GM12878 (cell line): Measurements from ENCODE around the gene TUBGCP2. TPM values are rescaled to one million over a fixed set of nuclear protein-coding genes. Genes with fewer than 3 reads are reported as not detected.

ENCODE experiments used
- POLR2AphosphoS2 ChIP-seq: IDR thresholded peaks from 2 replicates; pipeline ENCODE4 v1.6.1; 2011; ENCODE audit warnings: low read depth, mild to moderate bottlenecking, low read length, improper control_type of control experiment, moderate library complexity
- RB1 ChIP-seq: fragments of 450-650 bp; formaldehyde crosslinking; IDR thresholded peaks from 2 replicates; pipeline ENCODE4 v1.6.1; 2017; ENCODE audit warnings: mild to moderate bottlenecking, borderline replicate concordance
- RFX5 ChIP-seq: IDR thresholded peaks from 2 replicates; pipeline ENCODE4 v1.6.1; 2011; ENCODE audit warnings: low read depth, low read length, improper control_type of control experiment
- SMC3 ChIP-seq: IDR thresholded peaks from 2 replicates; pipeline ENCODE4 v1.6.1; 2011; ENCODE audit warnings: low read length, improper control_type of control experiment, borderline replicate concordance
- TCF3 ChIP-seq: IDR thresholded peaks from 2 replicates; pipeline ENCODE4 v1.6.1; 2012; ENCODE audit warnings: low read depth, mild to moderate bottlenecking, low read length, borderline replicate concordance; ENCODE audit not compliant: insufficient read depth
- ZBED1 ChIP-seq: IDR thresholded peaks from 2 replicates; pipeline ENCODE4 v1.6.1; 2016; ENCODE audit warnings: borderline replicate concordance
- polyA plus RNA-seq, 11 experiments: library from polyadenylated mRNA; depleted of rRNA in 4 of 11; unstranded in 6 of 11; stranded (reverse) in 5 of 11; fragments of >200 nt; fragmentation: Nextera tagmentation in 4 of 11; fragmentation: Illumina TruSeq in 1 of 11; extraction: Ambion mirVana in 4 of 11; extraction: Trizol in 1 of 11; gene quantifications; 1 replicate in 1 of 11; 2 replicates in 10 of 11; pipeline versions ENCODE4 v1.2.1 to v1.2.3, GENCODE V29; 2011 to 2016; ENCODE audit warnings: inconsistent platforms in 2 of 11, missing spikeins in 2 of 11, low read depth in 1 of 11
- total RNA-seq, 4 experiments: library from RNA; depleted of rRNA in 3 of 4; stranded (reverse); fragments of >200 nt in 3 of 4; fragmentation: Illumina TruSeq in 1 of 4; extraction: Trizol in 1 of 4; gene quantifications; 2 replicates each; pipeline versions ENCODE4 v1.2.1 to v1.2.3, GENCODE V29; 2013 to 2021
- TF ChIP-seq, protein P1 (sequence below): fragments of 450-650 bp; IDR thresholded peaks from 2 replicates; pipeline ENCODE4 v1.6.1; 2017; ENCODE audit warnings: mild to moderate bottlenecking, moderate library complexity
- TF ChIP-seq, protein P2 (sequence below), 3 experiments: IDR thresholded peaks in 2 of 3; conservative IDR thresholded peaks in 1 of 3; 2 replicates each; pipeline ENCODE4 v1.5.1; 2011; ENCODE audit warnings: low read depth in 3 of 3, low read length in 3 of 3, mild to moderate bottlenecking in 3 of 3, control low read depth in 2 of 3, moderate library complexity in 2 of 3, inconsistent platforms in 1 of 3, mixed read lengths in 1 of 3; ENCODE audit not compliant: control insufficient read depth in 2 of 3, insufficient read depth in 1 of 3; ENCODE audit errors: extremely low read depth in 1 of 3
- TF ChIP-seq, protein P3 (sequence below): fragments of 450-650 bp; IDR thresholded peaks from 2 replicates; pipeline ENCODE4 v1.6.1; 2016; ENCODE audit warnings: mild to moderate bottlenecking

Gene TUBGCP2
- total and polyA plus RNA-seq, 10 of the 15 experiments (the other 5 are each of a cell fraction or from before 2014, with no cell fraction given) = 4.8 to 47.1 (median 34.7) TPM

DNA sequence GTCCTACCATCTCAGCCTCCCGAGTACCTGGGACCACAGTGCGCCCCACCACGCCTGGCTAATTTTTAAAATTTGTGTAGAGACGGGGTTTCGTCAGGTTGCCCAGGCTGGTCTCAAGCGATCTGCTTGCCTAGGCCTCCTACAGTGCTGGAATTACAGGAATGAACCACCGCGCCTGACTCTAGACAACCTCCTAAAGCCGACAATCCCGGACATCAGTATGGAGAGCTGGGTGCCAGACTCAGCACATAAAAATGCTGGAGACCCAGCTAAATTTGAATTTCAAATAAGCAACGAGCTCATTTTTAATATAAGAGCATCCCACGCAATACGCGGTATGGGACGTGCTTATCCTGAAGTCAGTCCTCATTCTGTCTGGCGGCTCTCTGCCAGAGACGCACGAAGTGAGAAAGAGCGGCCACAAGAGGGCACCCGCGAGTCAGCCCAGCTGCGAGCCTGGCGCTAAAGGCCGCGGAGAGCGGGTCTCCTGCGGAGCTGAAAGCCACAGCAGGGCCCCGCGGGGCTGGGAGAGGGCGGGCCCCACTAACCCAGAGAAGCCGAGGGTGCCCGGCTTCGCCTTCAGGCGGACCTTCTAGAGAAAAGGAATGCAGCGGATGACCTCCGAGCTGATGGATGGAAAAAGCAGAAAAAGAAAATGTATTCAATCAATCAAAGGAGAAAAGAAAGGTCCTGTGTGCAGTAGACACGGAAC, 21.0 kb upstream of the TUBGCP2 start (continued):
- TF ChIP-seq, protein P1, sequence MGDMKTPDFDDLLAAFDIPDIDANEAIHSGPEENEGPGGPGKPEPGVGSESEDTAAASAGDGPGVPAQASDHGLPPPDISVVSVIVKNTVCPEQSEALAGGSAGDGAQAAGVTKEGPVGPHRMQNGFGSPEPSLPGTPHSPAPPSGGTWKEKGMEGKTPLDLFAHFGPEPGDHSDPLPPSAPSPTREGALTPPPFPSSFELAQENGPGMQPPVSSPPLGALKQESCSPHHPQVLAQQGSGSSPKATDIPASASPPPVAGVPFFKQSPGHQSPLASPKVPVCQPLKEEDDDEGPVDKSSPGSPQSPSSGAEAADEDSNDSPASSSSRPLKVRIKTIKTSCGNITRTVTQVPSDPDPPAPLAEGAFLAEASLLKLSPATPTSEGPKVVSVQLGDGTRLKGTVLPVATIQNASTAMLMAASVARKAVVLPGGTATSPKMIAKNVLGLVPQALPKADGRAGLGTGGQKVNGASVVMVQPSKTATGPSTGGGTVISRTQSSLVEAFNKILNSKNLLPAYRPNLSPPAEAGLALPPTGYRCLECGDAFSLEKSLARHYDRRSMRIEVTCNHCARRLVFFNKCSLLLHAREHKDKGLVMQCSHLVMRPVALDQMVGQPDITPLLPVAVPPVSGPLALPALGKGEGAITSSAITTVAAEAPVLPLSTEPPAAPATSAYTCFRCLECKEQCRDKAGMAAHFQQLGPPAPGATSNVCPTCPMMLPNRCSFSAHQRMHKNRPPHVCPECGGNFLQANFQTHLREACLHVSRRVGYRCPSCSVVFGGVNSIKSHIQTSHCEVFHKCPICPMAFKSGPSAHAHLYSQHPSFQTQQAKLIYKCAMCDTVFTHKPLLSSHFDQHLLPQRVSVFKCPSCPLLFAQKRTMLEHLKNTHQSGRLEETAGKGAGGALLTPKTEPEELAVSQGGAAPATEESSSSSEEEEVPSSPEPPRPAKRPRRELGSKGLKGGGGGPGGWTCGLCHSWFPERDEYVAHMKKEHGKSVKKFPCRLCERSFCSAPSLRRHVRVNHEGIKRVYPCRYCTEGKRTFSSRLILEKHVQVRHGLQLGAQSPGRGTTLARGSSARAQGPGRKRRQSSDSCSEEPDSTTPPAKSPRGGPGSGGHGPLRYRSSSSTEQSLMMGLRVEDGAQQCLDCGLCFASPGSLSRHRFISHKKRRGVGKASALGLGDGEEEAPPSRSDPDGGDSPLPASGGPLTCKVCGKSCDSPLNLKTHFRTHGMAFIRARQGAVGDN = no peak
- TF ChIP-seq RB1 = peak; percentile 78; the same call in 1 of the 2 replicates
- TF ChIP-seq, protein P2, sequence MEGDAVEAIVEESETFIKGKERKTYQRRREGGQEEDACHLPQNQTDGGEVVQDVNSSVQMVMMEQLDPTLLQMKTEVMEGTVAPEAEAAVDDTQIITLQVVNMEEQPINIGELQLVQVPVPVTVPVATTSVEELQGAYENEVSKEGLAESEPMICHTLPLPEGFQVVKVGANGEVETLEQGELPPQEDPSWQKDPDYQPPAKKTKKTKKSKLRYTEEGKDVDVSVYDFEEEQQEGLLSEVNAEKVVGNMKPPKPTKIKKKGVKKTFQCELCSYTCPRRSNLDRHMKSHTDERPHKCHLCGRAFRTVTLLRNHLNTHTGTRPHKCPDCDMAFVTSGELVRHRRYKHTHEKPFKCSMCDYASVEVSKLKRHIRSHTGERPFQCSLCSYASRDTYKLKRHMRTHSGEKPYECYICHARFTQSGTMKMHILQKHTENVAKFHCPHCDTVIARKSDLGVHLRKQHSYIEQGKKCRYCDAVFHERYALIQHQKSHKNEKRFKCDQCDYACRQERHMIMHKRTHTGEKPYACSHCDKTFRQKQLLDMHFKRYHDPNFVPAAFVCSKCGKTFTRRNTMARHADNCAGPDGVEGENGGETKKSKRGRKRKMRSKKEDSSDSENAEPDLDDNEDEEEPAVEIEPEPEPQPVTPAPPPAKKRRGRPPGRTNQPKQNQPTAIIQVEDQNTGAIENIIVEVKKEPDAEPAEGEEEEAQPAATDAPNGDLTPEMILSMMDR (IDR thresholded peaks at IDR 0.05 in 2 of 3, conservative IDR thresholded peaks at IDR 0.05 in 1 of 3; ENCODE audit: control insufficient read depth in 2 of 3, extremely low read depth in 1 of 3, insufficient read depth in 1 of 3, low read depth in 3 of 3, low read length in 3 of 3) = peak; percentile 92 to 95 (median 93)
- 0 out of 2 replicates have a peak, but pooled peaks have one; percentile 47 for TF ChIP-seq TCF3
- TF ChIP-seq, protein P3, sequence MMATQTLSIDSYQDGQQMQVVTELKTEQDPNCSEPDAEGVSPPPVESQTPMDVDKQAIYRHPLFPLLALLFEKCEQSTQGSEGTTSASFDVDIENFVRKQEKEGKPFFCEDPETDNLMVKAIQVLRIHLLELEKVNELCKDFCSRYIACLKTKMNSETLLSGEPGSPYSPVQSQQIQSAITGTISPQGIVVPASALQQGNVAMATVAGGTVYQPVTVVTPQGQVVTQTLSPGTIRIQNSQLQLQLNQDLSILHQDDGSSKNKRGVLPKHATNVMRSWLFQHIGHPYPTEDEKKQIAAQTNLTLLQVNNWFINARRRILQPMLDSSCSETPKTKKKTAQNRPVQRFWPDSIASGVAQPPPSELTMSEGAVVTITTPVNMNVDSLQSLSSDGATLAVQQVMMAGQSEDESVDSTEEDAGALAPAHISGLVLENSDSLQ = 0 out of 2 replicates have a peak, but pooled peaks have one; percentile 11
- TF ChIP-seq SMC3 = peak; percentile 91
- TF ChIP-seq ZBED1 = no peak
- no peak for TF ChIP-seq POLR2AphosphoS2
- 0 out of 2 replicates have a peak, but pooled peaks have one; percentile 22 for TF ChIP-seq RFX5
- TF ChIP-seq, all 136 proteins: peak for 14
